Fibroblast of villous mesenchyme (primary cell): ENCODE results near the gene F10. TPM values are rescaled to one million over a fixed set of nuclear protein-coding genes. Genes with fewer than 3 reads are reported as not detected.

Source experiments
- DNase-seq: peaks from one replicate; pipeline ENCODE4 v3.0.0-alpha.2; 2010; ENCODE audit warnings: low read depth
- H3K4me3 ChIP-seq: 2 replicates; pipeline ENCODE4 v1.5.1; 2011; ENCODE audit warnings: low read depth, mild to moderate bottlenecking, low read length
- CTCF ChIP-seq: IDR thresholded peaks from 2 replicates; pipeline ENCODE4 v1.5.1; 2012; ENCODE audit warnings: low read depth, mild to moderate bottlenecking, low read length; ENCODE audit not compliant: insufficient read depth
- small RNA-seq: library from RNA; depleted of rRNA; stranded (forward); fragments of <200 nt; gene quantifications from one replicate; pipeline ENCODE3, GENCODE V24; 2012
- total RNA-seq: library from RNA; depleted of rRNA; stranded (reverse); fragments of >200 nt; gene quantifications from 2 replicates; pipeline ENCODE4 v1.2.3, GENCODE V29; 2012

The F10 gene
- total RNA-seq, 1 donor = 12.5 TPM

DNA sequence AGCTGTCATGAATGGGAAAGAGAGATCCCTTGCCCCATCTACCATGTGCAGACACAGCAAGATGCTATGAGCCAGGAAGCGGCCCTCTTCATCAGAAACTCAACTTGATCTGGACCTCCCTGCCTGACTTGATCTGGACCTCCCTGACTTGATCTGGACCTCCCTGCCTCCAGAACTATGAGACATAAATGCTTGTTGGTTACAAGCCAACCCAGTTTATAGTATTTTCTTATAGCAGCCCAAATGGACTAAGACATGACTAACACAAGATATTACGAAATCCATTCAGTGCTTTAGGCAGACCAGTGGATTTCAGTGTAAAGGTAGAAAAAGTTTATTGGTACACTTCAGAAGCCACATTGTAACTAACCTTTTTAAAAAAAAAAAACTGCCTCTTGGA, 70.3 kb downstream of the F10 start:
- peak; percentile 79 for DNase-seq
- H3K4me3 ChIP-seq = no peak overlapping the region
- TF ChIP-seq CTCF = no peak

DNA sequence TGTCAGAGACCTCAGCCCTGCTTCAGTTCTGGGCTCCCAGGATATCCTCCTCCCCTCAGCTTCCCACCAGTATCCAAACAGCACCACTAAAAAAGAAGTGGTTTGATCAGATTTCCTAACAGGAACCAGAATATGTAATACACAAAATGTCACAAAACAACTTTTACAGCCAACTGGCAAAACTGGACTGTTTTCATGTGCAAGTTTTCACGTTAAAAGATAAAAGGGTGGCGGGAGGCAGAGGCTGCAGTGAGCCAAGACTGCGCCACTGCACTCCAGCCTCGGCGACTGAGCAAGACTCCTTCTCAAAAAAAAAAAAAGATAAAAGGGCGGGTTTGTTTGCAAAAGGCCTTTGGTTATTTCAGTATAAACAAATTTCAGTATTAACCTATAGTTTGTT, 72.8 kb downstream of the F10 start:
- no peak for DNase-seq
- TF ChIP-seq CTCF = no peak
- H3K4me3 ChIP-seq = no peak overlapping the region

DNA sequence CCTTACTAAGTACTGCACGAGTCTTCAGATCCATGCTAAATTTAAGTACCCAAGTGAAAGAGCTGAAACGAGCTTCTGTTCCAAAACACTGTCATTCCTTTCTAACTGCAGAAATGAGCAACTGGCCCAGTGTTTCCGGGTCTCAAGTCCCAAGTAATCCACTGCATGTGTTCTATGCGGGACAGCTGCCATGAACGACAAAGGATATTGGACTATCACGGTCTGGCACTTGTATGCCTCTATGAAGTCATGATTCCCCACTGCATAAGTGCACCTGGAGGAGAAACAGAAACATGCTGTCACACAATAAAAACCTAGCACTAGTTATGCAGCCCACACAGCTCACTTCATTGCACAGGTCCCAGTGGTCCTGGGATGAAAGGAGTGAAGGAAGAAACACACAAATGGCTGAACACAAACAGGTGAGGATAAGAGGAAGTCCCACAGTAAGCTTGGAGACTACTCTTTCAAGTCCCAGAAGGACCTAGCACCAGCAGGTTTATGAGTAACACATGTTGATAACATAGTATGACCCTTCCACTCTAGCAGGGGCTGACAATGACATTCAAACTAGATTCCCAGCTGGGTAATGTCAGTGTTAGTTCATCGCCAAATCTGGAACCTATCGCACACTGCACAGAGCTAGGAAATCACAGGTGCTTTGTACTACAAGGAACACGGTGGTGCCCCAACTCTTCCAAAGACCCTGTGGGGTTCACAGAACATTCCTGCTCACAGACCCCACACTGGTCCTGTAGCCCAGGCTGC, 74.6 kb downstream of the F10 start:
- DNase-seq = no peak
- no peak overlapping the region for H3K4me3 ChIP-seq
- TF ChIP-seq CTCF = no peak

Small RNA genes lying within 50 kb of the gene (small RNA-seq; reads per million reads assigned to genes)
- not detected for gene AL137002.1

Other genes with a start within 250 kb of the F10 start
- under 0.01 TPM in 1 of 2 replicates, not detected in the other for gene MCF2L, start 153.6 kb upstream of the F10 start, total RNA-seq
- not detected in 2 replicates for gene F7, start 17.0 kb upstream of the F10 start, total RNA-seq
- under 0.01 TPM in 1 of 2 replicates, not detected in the other for gene PROZ, start 35.8 kb downstream of the F10 start, total RNA-seq
- 54.8 and 83.8 TPM in 2 replicates for gene PCID2, start 85.9 kb downstream of the F10 start, total RNA-seq
- gene CUL4A, start 86.8 kb downstream of the F10 start, total RNA-seq = 114 and 132 TPM in 2 replicates
- 101 and 110 TPM in 2 replicates for gene LAMP1, start 174.4 kb downstream of the F10 start, total RNA-seq
- 0.43 and 3.2 TPM in 2 replicates for gene GRTP1, start 241.3 kb downstream of the F10 start, total RNA-seq